ENCODE results near the gene TNFRSF18. TPM values are rescaled to one million over a fixed set of nuclear protein-coding genes. Genes with fewer than 3 reads are reported as not detected.
A peak's percentile ranks its signal among the peaks of the same experiment; 100 is the strongest.

Gene TNFRSF18
- total and polyA plus RNA-seq, 2 donors (not counting 1 experiment from before 2014, with no cell fraction given), result 10.1 to 33.5 TPM

DNA sequence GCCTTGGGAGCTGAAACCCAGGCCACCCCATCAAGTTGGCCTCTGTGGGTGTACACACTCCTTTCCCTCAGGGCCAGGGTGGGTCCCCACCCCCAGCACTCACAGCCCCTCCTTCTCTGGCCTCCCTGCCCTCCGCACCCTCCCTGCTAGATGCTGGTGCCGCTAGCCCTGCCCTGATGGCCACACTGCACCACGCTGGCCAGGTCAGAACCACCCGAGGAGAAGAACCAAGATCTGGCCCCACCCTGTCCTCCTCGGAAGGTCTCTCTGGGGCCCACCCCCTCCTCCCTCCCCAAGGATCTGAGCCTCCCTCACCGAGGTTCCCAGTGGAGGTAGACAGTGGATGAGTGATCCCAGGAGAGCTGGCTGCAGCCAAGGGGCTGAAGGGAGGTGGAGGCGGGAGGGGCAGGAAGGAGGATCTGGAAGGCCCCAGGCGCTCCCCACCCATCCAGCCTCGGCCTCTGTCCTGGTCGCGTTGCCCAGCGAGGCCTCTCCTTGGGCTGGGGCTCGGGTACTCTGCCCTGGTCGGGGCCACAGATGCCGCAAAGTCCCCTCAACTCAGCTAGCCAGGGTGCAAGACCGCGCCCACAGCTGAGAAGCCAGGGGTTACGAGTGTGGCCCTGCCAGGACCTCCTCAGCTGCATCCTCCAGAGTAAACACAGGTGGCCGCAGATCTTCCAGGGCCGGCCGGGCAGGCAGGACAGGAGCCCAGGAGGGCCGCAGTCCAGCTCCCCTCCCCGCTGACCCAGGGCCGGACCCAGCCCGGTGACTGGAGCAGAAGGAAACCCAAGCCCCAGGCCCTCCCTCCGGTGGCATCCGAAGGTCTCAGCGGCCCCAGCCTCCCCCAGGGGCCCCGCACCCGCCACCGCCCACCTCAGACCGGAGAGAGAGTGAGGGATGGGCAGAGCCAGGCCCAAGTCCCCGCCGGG lies 30.8 kb upstream of the TNFRSF18 start:
- Histone ChIP-seq H3K36me3 (replicated peaks in 1 of 2; ENCODE audit: control extremely low read depth in 1 of 2, control insufficient read depth in 1 of 2, extremely low read depth in 1 of 2, insufficient read depth in 2 of 2, low read length in 1 of 2) (peaks cover 0 to 8% of the 10 kb centered on the region in 2 experiments), H3K9me3 (ENCODE audit: control extremely low read depth in 1 of 3, control insufficient read depth in 2 of 3, insufficient read depth in 1 of 3, low read length in 2 of 3) (peaks cover 0 to 5% (median 0%) of the 10 kb centered on the region in 3 donors), H3K9ac (ENCODE audit: low read length) (no peak overlapping the region), H3K4me1 (ENCODE audit: control insufficient read depth in 2 of 2, insufficient read depth in 2 of 2, low read length in 2 of 2) (peaks cover 23 to 24% of the 10 kb centered on the region in 2 donors), H3K27ac (ENCODE audit: low read length in 2 of 2) (no peak overlapping the region), H3K4me2 (replicated peaks; ENCODE audit: low read depth, low read length, poor library complexity, severe bottlenecking) (peak overlapping the region; percentile 58), H3K27me3 (replicated peaks in 1 of 4; ENCODE audit: control extremely low read depth in 1 of 4, control insufficient read depth in 3 of 4, insufficient read depth in 4 of 4, low read length in 3 of 4) (peaks cover 0 to 36% (median 8%) of the 10 kb centered on the region in 4 experiments), H4K20me1 (ENCODE audit: control insufficient read depth, insufficient read depth, low read length, poor library complexity, severe bottlenecking) (peaks cover 24% of the 10 kb centered on the region), H3K4me3 (ENCODE audit: control extremely low read depth in 1 of 5, extremely low read depth in 1 of 5, insufficient read depth in 1 of 5, low read depth in 2 of 5, low read length in 4 of 5) (no peak overlapping the region), H2AFZ (ENCODE audit: insufficient read depth, low read depth, low read length, poor library complexity, severe bottlenecking) (no peak overlapping the region), H3K79me2 (ENCODE audit: control insufficient read depth, insufficient read depth, low read length) (peaks cover 22% of the 10 kb centered on the region)
- DNase-seq, result no peak
- H3K9me3 Mint-ChIP-seq (ENCODE audit: insufficient read depth), result no peaks in the 10 kb centered on the region
- ChIA-PET POLR2A (interaction anchor here (1.6 kb wide), 1 partner anchor 115 kb away, joined by 3 read pairs; no protein-coding TSS in a partner anchor), CTCF (interaction anchor here (2.8 kb wide), 1 partner anchor 115 kb away, joined by 19 read pairs; no protein-coding TSS in a partner anchor)
- no peak overlapping the region for H3K27ac Mint-ChIP-seq
- intact Hi-C loops (cut with micrococcal nuclease), result loop anchor here (10.0 kb wide), 1 partner anchor 202 kb away; no protein-coding TSS in a partner anchor
- H3K27me3 Mint-ChIP-seq, result no peaks in the 10 kb centered on the region
- TF ChIP-seq EZH2 (IDR thresholded peaks at IDR 0.05; ENCODE audit: borderline replicate concordance, insufficient read depth, low read depth, low read length, poor library complexity, severe bottlenecking), result no peak
- TF ChIP-seq, protein P1, sequence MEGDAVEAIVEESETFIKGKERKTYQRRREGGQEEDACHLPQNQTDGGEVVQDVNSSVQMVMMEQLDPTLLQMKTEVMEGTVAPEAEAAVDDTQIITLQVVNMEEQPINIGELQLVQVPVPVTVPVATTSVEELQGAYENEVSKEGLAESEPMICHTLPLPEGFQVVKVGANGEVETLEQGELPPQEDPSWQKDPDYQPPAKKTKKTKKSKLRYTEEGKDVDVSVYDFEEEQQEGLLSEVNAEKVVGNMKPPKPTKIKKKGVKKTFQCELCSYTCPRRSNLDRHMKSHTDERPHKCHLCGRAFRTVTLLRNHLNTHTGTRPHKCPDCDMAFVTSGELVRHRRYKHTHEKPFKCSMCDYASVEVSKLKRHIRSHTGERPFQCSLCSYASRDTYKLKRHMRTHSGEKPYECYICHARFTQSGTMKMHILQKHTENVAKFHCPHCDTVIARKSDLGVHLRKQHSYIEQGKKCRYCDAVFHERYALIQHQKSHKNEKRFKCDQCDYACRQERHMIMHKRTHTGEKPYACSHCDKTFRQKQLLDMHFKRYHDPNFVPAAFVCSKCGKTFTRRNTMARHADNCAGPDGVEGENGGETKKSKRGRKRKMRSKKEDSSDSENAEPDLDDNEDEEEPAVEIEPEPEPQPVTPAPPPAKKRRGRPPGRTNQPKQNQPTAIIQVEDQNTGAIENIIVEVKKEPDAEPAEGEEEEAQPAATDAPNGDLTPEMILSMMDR (IDR thresholded peaks at IDR 0.05), result no peak
- 63% methylated on average over 29 of the region's 34 CpGs for WGBS (ENCODE audit: insufficient coverage)
- peaks cover 26% of the 10 kb centered on the region for H3K4me1 Mint-ChIP-seq
- H3K4me3 Mint-ChIP-seq, result peak overlapping the region; percentile 29
- ATAC-seq (ENCODE audit: low read depth), result peak; percentile 26
